Neural cell (in vitro differentiated cells): ENCODE results near the gene CASP2.

Source experiments
- CTCF ChIP-seq: fragments of 450-650 bp; IDR thresholded peaks from 2 replicates; pipeline ENCODE4 v1.5.1; 2014; ENCODE audit warnings: antibody characterized with exemption, mild to moderate bottlenecking, moderate library complexity; ENCODE audit not compliant: poor library complexity, severe bottlenecking
- EP300 ChIP-seq: fragments of 450-650 bp; conservative IDR thresholded peaks from 2 replicates; pipeline ENCODE4 v1.6.1; 2014; ENCODE audit warnings: antibody characterized with exemption, mild to moderate bottlenecking, moderate library complexity; ENCODE audit not compliant: poor library complexity, severe bottlenecking
- EZH2 ChIP-seq: fragments of 200-600, 300-800 bp; shearing (Covaris generic), sonication (generic); IDR thresholded peaks from 2 replicates; pipeline ENCODE4 v1.6.1; 2014; ENCODE audit warnings: antibody characterized with exemption, low read length, borderline replicate concordance, mild to moderate bottlenecking; ENCODE audit not compliant: insufficient read depth, poor library complexity, severe bottlenecking
- POLR2AphosphoS5 ChIP-seq: IDR thresholded peaks from 2 replicates; pipeline ENCODE4 v1.6.1; 2012
- TAF1 ChIP-seq: IDR thresholded peaks from 2 replicates; pipeline ENCODE4 v1.6.1; 2012; ENCODE audit warnings: low read depth

GRCh38 chr7:143318661-143319060 lies 30.5 kb downstream of the CASP2 start:
- TF ChIP-seq EP300 (no peak), CTCF (no peak), POLR2AphosphoS5 (no peak), TAF1 (no peak), EZH2 (no peak)
